Measurements from ENCODE around the gene ROR1. TPM values are rescaled to one million over a fixed set of nuclear protein-coding genes. Genes with fewer than 3 reads are reported as not detected.

The ROR1 gene
- total and polyA plus RNA-seq, 2 experiments from 2014 or later = 27.6 to 47.8 TPM

DNA sequence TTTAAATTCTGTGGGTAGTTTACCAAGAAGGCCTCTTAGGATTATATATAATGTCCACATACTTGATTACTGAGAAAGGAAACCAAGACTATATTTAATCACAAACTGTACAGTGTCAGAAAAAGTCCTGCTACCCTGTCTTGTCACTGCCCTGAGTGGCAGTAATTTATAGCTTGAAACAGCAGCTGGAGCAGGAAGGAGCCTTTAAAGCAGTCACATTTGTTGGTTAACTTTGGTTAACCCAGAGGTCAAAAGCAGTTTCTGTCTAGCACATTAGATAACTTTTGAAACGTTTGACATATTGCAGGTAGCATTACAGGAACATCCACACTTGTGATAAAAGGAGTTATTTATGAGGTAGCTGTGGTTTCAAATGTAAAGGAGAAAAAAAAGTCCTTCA lies 161.7 kb downstream of the ROR1 start:
- no peaks in the 10 kb centered on the region for H3K36me3 ChIP-seq
- peaks cover 21% of the 10 kb centered on the region for H3K4me1 ChIP-seq (ENCODE audit: low read depth)
- peak overlapping the region; percentile 83 for H3K27ac ChIP-seq
- no peaks in the 10 kb centered on the region for H3K9me3 ChIP-seq (ENCODE audit: low read depth)
- DNase-seq (ENCODE audit: low read depth in 1 of 2, low spot score in 1 of 2) = peak in 1 of 2 donors; percentile 37
- no peak overlapping the region for H3K4me3 ChIP-seq
- H3K27me3 ChIP-seq = no peaks in the 10 kb centered on the region
- TF ChIP-seq, protein P1, sequence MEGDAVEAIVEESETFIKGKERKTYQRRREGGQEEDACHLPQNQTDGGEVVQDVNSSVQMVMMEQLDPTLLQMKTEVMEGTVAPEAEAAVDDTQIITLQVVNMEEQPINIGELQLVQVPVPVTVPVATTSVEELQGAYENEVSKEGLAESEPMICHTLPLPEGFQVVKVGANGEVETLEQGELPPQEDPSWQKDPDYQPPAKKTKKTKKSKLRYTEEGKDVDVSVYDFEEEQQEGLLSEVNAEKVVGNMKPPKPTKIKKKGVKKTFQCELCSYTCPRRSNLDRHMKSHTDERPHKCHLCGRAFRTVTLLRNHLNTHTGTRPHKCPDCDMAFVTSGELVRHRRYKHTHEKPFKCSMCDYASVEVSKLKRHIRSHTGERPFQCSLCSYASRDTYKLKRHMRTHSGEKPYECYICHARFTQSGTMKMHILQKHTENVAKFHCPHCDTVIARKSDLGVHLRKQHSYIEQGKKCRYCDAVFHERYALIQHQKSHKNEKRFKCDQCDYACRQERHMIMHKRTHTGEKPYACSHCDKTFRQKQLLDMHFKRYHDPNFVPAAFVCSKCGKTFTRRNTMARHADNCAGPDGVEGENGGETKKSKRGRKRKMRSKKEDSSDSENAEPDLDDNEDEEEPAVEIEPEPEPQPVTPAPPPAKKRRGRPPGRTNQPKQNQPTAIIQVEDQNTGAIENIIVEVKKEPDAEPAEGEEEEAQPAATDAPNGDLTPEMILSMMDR (IDR thresholded peaks at IDR 0.05; ENCODE audit: low read depth, low read length) = no peak

DNA sequence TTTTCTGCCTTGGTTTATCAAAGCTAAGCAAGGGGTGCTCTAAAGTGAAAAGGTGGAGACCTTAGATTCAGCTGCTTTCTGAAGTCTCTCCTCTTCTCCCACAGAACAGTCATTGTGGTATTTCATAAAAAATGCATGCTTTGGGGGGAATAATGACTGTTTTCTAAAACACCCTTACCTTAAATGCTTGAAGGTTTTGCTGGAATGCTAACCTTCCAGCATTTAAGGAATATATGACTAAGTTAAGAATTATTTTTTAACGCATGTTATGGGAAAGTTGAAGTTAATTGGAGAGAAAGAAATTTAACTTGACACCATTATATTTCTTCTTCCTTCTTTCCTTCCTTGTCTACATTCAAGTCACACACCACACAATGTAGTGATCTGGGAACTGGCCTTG lies 162.5 kb downstream of the ROR1 start:
- no peak for DNase-seq (ENCODE audit: low read depth in 1 of 2, low spot score in 1 of 2)
- Histone ChIP-seq H3K36me3 (no peaks in the 10 kb centered on the region), H3K27me3 (no peaks in the 10 kb centered on the region), H3K27ac (peak overlapping the region; percentile 83), H3K4me3 (no peak overlapping the region), H3K4me1 (ENCODE audit: low read depth) (peaks cover 21% of the 10 kb centered on the region), H3K9me3 (ENCODE audit: low read depth) (no peaks in the 10 kb centered on the region)
- TF ChIP-seq, protein P1 (IDR thresholded peaks at IDR 0.05; ENCODE audit: low read depth, low read length) = no peak

DNA sequence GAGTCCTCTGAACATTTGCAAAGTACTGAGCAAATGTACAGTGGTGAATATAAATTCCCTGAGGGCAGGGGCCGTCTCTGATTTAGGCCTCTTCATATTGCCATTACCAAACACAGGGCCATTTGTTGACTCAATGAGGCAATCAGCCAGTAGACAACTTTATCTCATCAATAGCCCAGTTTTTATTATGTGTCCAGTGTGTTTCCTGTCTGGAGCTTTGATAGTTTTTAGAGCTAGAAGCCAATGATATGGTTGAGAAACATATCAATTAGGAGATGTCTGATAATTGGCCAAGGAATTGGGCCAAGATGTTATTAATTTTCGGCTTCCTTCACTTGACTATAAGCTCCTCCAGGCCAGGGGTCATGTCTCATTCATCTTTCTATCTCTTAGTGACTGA lies 163.0 kb downstream of the ROR1 start:
- Histone ChIP-seq H3K4me3 (no peak overlapping the region), H3K9me3 (ENCODE audit: low read depth) (no peaks in the 10 kb centered on the region), H3K27me3 (no peaks in the 10 kb centered on the region), H3K4me1 (ENCODE audit: low read depth) (peaks cover 21% of the 10 kb centered on the region), H3K27ac (no peak overlapping the region), H3K36me3 (no peaks in the 10 kb centered on the region)
- TF ChIP-seq, protein P1 (IDR thresholded peaks at IDR 0.05; ENCODE audit: low read depth, low read length) = no peak
- DNase-seq (ENCODE audit: low read depth in 1 of 2, low spot score in 1 of 2) = no peak

DNA sequence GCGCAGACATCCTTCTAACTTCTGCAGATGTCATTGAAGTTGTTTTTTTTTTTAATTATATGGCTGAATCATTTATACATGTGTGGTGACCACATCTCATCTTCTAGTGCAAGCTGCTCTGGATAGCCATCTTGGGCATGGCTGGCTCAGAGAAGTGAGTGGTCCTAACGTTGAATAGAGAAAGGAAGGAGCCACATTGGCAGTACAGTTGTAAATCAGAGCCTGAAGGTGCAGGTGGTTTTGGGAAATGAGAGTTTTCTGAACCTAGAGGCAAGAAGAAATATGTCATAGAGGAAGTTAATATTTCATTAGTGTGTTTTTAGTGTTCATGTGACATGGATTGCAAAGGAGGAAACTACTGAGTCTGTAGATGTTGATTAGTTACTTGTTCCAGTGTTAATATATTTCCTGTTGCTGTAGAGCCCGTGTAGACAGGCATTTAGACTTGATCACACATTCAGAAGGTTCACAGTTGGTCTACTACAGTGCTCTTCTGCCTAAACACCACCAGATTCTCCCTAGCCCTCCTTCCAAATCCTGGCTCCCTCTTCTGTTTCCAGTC lies 163.7 kb downstream of the ROR1 start:
- TF ChIP-seq, protein P1 (IDR thresholded peaks at IDR 0.05; ENCODE audit: low read depth, low read length) = no peak
- H3K27me3 ChIP-seq = no peaks in the 10 kb centered on the region

DNA sequence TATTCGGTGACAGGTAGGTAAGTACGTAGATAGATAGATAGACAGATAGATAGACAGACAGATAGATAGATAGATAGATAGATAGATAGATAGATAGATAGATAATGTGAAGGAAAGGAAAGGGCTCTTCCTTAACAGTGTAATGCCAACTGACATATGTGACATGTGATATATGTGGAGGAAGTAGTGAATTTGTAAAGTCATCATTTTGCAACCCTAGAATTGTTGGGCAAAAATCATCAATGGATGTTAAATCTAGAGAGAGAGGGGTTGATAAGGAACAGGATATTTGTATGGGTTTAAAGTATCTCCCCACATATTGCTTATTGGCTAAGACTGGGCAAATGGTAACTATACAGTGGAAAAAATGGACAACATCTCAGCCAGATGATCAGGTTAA lies 166.6 kb downstream of the ROR1 start:
- Histone ChIP-seq H3K9me3 (ENCODE audit: low read depth) (no peaks in the 10 kb centered on the region), H3K4me1 (ENCODE audit: low read depth) (peaks cover 22% of the 10 kb centered on the region), H3K4me3 (no peak overlapping the region), H3K27ac (no peak overlapping the region), H3K36me3 (no peaks in the 10 kb centered on the region), H3K27me3 (no peaks in the 10 kb centered on the region)
- no peak for DNase-seq (ENCODE audit: low read depth in 1 of 2, low spot score in 1 of 2)
- TF ChIP-seq, protein P1 (IDR thresholded peaks at IDR 0.05; ENCODE audit: low read depth, low read length) = no peak

More for the DNA sequence above, 163.7 kb downstream of the ROR1 start:
- DNase-seq (ENCODE audit: low read depth in 1 of 2, low spot score in 1 of 2) = no peak
- Histone ChIP-seq H3K4me1 (ENCODE audit: low read depth) (peaks cover 21% of the 10 kb centered on the region), H3K27ac (no peak overlapping the region), H3K4me3 (no peak overlapping the region), H3K9me3 (ENCODE audit: low read depth) (no peaks in the 10 kb centered on the region), H3K36me3 (no peaks in the 10 kb centered on the region)
